NCI-H1694 (cell line): Measurements from ENCODE around the gene TRIM31.
A peak's percentile ranks its signal among the peaks of the same experiment; 100 is the strongest.

Experiments used
- DNase-seq: peaks from one replicate; lab custom pipeline; 2025; lab: John Stamatoyannopoulos, UW

TRIM31 gene

GRCh38 chr6:30116724-30117123 is 3.8 kb upstream of the TRIM31 start:
- DNase-seq, result no peak

- DNase-seq, result no peak
Observed at GRCh38 chr6:30113841-30114240, 951 bp upstream of the TRIM31 start.

- no peak for DNase-seq
Observed at GRCh38 chr6:30112402-30112994, 392 bp downstream of the TRIM31 start.

- DNase-seq, result no peak
Observed at GRCh38 chr6:30111266-30111856, 1.5 kb downstream of the TRIM31 start.

GRCh38 chr6:30104661-30105060 is 8.2 kb downstream of the TRIM31 start:
- DNase-seq, result no peak

GRCh38 chr6:30103872-30104179 is 9.1 kb downstream of the TRIM31 start:
- DNase-seq, result no peak

GRCh38 chr6:30102970-30103871 is 9.7 kb downstream of the TRIM31 start:
- DNase-seq, result peak; percentile 32

GRCh38 chr6:30102414-30102969 is 10.4 kb downstream of the TRIM31 start:
- DNase-seq, result no peak

- no peak for DNase-seq
Observed at GRCh38 chr6:30101444-30102413, 11.2 kb downstream of the TRIM31 start.

- no peak for DNase-seq
Observed at GRCh38 chr6:30100585-30101443, 12.1 kb downstream of the TRIM31 start.

- DNase-seq, result no peak
Observed at GRCh38 chr6:30100154-30100553, 12.7 kb downstream of the TRIM31 start.

- no peak for DNase-seq
Observed at GRCh38 chr6:30097902-30098768, 14.8 kb downstream of the TRIM31 start.

- no peak for DNase-seq
Observed at GRCh38 chr6:30096829-30097228, 16.1 kb downstream of the TRIM31 start.

- DNase-seq, result no peak
Observed at GRCh38 chr6:30093951-30094661, 18.8 kb downstream of the TRIM31 start.

GRCh38 chr6:30092852-30093543 is 19.9 kb downstream of the TRIM31 start:
- no peak for DNase-seq

GRCh38 chr6:30091577-30092381 is 21.1 kb downstream of the TRIM31 start:
- no peak for DNase-seq

GRCh38 chr6:30087876-30088275 is 25.0 kb downstream of the TRIM31 start:
- DNase-seq, result no peak

GRCh38 chr6:30077218-30077617 is 35.7 kb downstream of the TRIM31 start:
- DNase-seq, result no peak
